NCI-H2029 treated with DMSO at 0.1 percent for 48 hours (cell line): Measurements from ENCODE around the gene GLIS1.

Experiments
- DNase-seq: peaks from one replicate; lab custom pipeline; 2025; lab: John Stamatoyannopoulos, UW

The GLIS1 gene

GRCh38 chr1:53579221-53580008 lies 159.5 kb downstream of the GLIS1 start:
- DNase-seq: no peak

GRCh38 chr1:53578358-53578757 lies 160.6 kb downstream of the GLIS1 start:
- DNase-seq: no peak

DNA sequence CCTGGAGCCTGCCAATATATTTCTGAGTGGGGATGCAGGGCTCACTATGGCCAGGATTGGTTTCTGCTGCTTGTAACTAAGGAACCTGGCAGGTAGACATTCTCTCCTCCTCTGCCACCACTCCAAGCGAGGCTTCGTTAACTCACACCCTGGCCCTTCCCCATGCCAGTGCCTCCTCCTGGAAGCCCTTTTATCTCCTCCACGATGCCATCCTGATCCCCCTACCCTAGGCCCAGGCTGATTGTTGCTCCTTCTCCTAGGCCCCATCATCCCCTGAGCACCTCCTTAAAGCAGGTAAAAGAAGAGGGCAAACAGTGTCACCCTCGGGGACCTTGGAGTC lies 161.2 kb downstream of the GLIS1 start:
- no peak for DNase-seq

DNA sequence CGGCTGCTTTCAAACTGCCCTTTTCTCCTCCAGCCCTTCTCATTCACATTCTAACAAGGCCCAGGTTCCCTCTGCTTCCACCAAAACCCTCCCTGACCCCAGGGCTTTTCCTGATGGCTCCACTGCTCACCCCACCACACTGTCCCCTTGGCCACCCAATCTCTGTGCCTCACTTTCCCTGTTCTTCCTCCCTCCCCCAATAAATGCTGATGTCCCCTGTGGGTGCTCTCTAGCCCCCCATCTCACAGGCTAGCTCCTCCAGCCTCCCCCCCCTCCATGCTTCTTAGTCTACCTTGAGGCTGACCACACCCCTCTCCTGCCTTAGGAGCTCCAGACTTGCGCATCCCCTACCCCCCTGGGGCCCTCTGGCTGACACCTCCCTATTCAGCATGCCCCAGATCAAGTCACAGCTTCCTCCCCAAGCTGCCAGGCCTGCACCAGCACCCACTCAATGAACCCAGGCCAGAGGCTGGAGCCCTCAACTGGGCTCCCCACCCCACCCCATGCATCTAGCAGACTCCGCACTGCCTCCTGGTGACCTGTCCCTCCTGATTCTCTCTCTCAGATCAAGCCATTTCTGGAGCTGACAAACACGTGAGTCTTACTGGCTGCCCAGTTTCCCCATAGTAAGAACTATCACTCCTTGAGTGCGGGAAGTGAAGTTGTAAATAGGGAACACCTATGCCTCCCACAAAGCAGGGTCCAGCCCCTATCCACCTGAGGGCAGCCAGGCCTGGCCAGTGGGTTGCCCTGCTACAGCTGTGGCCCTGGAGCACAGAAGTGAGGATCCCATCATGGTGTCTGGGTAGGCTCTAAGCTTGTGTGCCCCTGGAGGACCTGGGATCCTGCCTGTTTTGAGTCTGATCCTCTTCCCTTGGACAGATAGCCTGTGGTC lies 161.9 kb downstream of the GLIS1 start:
- no peak for DNase-seq

DNA sequence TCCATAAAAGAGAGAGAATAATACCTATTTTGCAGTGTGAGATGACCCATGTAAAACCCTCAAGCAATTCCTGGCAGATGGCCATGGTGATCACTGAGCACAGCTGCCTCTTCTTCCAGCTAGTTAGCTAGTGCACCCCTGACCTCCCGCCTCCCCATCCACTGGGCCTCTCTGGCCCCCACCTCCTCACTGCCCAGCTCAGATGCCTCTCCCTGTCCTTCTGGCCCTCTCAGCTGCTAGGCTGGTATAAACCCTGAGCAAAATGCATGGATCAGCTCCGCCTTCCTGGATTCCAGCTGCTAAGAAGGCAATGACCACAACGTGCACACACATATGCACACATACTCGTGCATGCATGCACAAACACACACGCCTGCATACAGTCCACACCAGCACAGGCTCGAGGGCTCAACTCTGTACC lies 162.6 kb downstream of the GLIS1 start:
- DNase-seq: no peak

DNA sequence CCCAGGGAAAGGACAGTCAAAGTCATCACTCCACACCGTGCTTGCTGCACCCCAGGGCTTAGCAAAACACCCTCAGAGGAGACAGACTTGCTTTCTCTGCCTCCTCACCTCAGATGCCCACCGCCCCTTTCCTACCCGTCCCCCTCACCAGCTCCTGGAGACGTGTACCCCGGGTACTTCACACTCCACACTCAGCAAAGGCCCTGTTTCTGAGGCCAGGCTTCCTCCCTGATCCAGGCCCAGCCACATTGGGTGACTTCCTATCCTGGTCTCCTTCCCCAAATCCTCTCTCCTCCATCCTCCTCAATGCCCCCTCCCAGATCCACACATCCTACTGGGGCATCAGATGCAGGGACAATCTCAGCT lies 163.0 kb downstream of the GLIS1 start:
- DNase-seq: no peak

DNA sequence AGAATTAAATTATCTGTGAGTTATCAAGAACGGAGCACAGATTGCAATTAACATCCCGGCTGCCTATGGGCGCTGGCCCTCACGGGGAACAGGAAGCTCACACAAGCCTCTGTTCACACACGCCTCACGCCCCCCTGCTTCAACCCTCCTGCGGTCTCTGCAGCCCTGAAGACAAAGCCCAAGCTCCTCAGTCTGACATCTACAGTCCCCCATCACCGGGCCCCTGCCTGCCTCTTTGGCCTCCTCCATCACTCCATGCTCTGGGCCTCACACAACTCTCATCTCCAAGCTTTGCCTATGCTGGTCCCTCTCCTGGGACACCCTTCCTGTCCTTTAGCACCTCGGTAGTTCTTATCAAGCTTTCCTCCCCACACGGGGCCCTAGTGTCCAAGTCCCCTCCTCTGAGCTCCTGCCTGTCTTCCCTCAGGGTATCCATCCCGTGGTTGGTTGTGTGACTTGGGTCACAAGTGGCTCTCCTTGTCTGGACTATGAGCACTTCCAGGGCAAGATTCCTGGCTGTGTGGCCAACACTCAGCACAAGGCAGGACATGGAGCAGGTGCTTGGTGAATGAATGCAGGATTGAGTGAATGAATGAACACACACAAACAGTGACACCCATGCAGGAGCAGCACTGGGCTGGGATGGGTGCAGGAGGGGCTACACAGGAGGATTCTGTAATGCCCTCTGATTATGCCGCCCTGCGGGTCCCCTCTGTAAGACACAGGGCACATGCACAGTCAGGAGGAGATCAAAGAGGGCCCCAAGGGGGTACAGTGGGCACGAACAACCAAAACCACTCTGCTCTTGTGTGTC lies 163.6 kb downstream of the GLIS1 start:
- DNase-seq: no peak

- no peak for DNase-seq
Measured at GRCh38 chr1:53574621-53575020, 164.3 kb downstream of the GLIS1 start.

DNA sequence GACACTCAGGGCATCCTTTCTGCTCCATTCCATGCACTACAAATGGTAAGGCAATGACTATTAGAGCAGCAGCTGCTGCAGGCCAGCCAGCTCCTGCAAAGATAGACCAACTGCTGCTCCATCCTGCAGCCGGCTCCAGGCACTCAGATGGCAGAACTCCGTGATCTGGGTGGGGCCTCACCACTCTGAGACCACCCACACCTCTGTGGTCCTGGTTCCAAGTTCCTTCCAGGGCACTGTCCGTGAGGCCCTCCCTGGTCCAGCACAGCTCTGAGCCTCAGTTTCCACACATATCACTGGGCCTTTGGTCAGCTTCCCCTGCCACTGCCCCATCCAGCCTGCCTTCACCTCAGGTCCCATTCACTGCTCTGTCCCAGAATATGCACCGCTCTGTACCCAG lies 165.0 kb downstream of the GLIS1 start:
- no peak for DNase-seq

DNA sequence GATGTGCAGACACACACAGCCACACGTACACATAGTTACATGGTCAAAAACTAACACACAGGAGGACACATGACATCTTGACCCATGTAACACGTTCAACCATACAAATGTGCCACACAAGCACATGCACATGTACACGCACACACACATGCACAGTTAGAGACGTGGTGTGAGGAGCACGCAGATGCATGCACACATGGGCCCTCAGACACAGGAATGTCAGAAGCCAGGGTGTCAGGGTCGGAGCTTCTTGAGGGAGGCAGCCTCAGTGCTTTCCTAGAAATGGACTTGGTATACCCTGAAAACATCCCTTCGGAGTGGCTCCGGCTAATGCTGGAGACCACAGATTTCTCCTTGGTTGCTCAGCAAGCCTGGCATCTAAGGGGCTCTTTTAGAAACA lies 165.4 kb downstream of the GLIS1 start:
- DNase-seq: no peak

GRCh38 chr1:53572815-53573173 lies 166.2 kb downstream of the GLIS1 start:
- DNase-seq: no peak

DNA sequence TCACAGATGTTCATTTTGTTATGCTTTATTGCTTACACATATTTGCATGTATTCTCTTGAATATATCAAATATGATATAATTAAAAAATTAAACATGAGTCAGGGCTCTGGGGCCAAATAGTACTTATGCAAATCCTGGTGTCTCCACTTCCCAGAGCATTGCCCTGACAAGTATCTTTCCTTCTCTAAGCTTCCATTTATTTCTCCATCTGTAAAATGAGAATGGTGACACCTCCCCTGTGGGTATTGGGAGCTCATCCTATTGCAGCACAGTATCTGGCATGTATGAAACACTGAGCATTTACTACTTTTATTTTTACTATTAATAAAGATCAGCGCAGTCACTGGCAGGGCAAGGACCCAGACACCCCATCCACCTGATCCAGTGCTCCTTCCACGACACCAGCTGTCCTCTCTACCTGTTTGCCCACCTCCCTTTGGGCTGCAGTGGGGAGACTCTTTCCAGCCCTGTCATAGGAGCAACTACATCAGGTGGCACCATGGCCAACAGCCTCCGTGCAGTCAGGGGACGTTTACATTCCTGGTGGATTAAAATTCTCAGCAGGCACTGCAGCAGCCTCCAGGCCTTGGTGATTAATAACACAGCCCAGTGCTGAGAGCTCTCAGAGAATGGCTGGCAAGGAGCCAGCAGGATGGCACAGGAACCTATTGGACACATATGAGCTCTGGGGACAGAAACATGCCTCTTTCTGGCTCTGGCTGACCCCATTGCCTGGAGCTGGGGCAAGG lies 166.7 kb downstream of the GLIS1 start:
- DNase-seq: peak; percentile 71

DNA sequence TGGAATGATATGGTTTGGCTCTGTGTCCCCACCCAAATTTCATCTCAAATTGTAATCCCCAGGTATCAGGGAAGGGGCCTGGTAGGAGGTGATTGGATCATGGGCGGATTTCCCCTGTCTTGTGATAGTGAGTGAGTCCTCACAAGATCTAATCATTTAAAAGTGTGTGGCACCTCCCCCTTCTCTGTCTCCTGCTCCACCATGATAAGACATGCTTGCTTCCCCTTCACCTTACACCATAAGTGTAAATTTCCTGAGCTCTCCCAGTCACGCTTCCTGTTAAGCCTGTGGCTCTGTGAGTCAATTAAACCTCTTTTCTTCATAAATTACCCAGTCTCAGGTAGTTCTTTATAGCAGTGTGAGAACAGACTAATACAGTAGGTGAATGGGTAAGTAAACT lies 170.4 kb downstream of the GLIS1 start:
- no peak for DNase-seq

DNA sequence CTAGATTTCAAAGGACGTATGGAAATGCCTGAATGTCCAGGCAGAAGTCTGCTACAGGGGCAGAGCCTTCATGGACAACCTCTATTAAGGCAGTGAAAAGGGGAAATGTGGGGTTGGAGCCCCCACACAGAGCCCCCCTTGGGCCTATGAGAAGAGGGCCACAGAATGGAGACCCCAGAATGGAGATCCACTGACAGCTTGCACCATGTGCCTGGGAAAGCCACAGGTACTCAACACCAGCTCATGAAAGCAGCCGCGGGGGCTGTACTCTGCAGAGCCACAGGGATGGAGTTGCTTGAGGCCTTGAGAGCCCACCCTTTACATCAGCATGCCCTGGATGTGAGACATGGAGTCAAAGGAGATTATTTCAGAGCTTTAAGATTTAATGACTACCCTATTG lies 171.1 kb downstream of the GLIS1 start:
- no peak for DNase-seq

DNA sequence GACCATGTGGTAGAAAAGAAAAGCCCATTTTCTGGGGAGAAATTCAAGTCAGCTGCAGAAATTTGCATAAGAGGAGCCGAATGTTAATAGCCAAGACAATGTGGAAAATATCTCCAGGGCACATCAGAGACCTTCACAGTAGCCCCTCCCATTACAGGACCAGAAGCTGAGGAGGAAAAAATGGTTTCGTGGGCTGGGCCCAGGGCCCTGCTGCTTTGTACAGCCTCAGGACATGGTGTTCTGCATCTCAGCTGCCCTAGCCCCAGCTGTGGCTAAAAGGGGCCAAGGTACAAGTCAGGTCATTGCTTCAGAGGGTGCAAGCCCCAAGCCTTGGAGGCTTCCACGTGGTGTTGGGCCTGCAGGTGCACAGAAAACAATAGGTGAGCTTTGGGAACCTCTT lies 171.5 kb downstream of the GLIS1 start:
- no peak for DNase-seq

- no peak for DNase-seq
Measured at GRCh38 chr1:53563611-53564010, 175.4 kb downstream of the GLIS1 start.

DNA sequence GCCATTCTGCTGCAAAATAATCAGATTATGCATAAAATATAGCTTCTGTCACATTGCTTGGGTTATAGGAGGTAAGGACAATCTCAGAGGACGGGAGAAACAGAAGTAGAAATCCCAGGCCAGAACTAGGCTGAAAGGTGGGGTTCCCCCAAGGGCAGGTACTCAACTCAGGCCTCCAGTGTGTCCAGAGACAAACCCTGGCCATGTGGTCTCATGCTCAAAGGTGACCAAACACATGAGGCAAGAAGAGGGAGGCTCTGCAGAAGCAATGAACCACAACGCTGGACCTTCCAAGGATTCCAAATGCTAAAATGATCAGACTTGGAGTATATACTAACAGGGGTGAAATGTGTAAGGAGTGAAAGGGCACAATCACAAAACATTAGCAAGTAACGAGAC lies 176.0 kb downstream of the GLIS1 start:
- DNase-seq: no peak

- DNase-seq: no peak
Measured at GRCh38 chr1:53562291-53562980, 176.5 kb downstream of the GLIS1 start.

DNA sequence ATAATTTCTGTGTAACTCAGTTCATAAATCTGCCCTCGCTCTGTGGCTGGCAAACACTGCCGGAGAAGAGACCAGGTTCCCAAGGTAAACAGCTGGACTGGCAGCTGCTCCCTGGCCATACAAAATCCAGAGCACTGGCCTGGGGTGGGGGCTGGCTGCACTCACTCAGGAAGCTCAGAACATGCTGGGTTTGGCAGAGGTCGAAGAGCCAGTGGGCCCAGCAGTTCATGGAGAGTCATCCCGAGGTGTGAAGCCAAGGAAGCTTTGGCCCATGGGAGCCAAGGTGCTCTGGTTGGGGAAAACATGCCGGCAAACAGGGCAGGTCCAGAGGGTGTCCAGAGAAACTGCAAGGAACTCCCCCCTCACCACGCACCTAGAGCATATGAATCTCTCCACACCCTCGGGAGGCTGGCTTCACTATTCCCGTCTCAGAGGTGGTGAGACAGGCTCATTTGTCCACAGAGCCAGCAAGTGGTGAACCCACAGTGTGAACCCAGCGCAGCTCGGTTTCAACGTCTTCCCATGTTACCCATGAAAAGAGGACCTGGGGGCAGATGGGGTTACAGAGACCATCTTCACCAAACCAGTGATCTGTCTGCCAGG lies 177.4 kb downstream of the GLIS1 start:
- no peak for DNase-seq

- no peak for DNase-seq
Measured at GRCh38 chr1:53560581-53561502, 178.1 kb downstream of the GLIS1 start.
